Astrocyte of the cerebellum (primary cell): ENCODE results near the gene KCTD3.

Experiments
- DNase-seq: peaks from one replicate; pipeline ENCODE4 v3.0.0-alpha.2; 2011; ENCODE audit warnings: low read depth
- H3K4me3 ChIP-seq: 2 replicates; pipeline ENCODE4 v1.5.1; 2011; ENCODE audit warnings: mild to moderate bottlenecking, low read depth, low read length, moderate library complexity
- CTCF ChIP-seq: IDR thresholded peaks from 2 replicates; pipeline ENCODE4 v1.5.1; 2012; ENCODE audit warnings: low read length, low read depth, moderate library complexity, mild to moderate bottlenecking; ENCODE audit errors: missing control alignments
- in situ Hi-C: cut with HindIII; loops from 2 replicates; pipeline ENCODE4 v1.10.0; 2017; ENCODE audit warnings: low sequenced_read_pairs

KCTD3 gene

GRCh38 chr1:215567491-215568298 lies 591 bp downstream of the KCTD3 start:
- DNase-seq = no peak
- TF ChIP-seq CTCF = no peak
- peak overlapping the region; percentile 78 for H3K4me3 ChIP-seq
- in situ Hi-C loops = no loop called here

GRCh38 chr1:215568299-215568692 lies 1.2 kb downstream of the KCTD3 start:
- peak overlapping the region; percentile 78 for H3K4me3 ChIP-seq
- TF ChIP-seq CTCF = no peak
- peak; percentile 27 for DNase-seq
- in situ Hi-C loops = no loop called here

GRCh38 chr1:215569986-215570824 lies 3.1 kb downstream of the KCTD3 start:
- no peak for DNase-seq
- H3K4me3 ChIP-seq = peak overlapping the region; percentile 6
- no peak for TF ChIP-seq CTCF
- in situ Hi-C loops = no loop called here

GRCh38 chr1:215581896-215582295 lies 14.8 kb downstream of the KCTD3 start:
- no peak overlapping the region for H3K4me3 ChIP-seq
- no peak for TF ChIP-seq CTCF
- no peak for DNase-seq
- in situ Hi-C loops = no loop called here

GRCh38 chr1:215583185-215583749 lies 16.2 kb downstream of the KCTD3 start:
- no peak for TF ChIP-seq CTCF
- DNase-seq = no peak
- in situ Hi-C loops = no loop called here
- H3K4me3 ChIP-seq = no peak overlapping the region

GRCh38 chr1:215584389-215584788 lies 17.3 kb downstream of the KCTD3 start:
- H3K4me3 ChIP-seq = no peak overlapping the region
- TF ChIP-seq CTCF = no peak
- no peak for DNase-seq
- in situ Hi-C loops = no loop called here
